Measurements from ENCODE around the gene CDH16.

CDH16 gene

GRCh38 chr16:66918355-66918754, 330 bp downstream of the CDH16 start:
- in situ Hi-C loops (cut with HindIII; ENCODE audit: low pct_ligation_motif_present, low sequenced_read_pairs), result no loop called here
- DNase-seq, result no peak
- Histone ChIP-seq H3K27me3 (replicated peaks) (peaks cover 8% of the 10 kb centered on the region), H3K4me3 (ENCODE audit: low read depth, low read length) (no peak overlapping the region), H3K27ac (no peak overlapping the region), H3K36me3 (replicated peaks) (no peaks in the 10 kb centered on the region)
- TF ChIP-seq, protein P1, sequence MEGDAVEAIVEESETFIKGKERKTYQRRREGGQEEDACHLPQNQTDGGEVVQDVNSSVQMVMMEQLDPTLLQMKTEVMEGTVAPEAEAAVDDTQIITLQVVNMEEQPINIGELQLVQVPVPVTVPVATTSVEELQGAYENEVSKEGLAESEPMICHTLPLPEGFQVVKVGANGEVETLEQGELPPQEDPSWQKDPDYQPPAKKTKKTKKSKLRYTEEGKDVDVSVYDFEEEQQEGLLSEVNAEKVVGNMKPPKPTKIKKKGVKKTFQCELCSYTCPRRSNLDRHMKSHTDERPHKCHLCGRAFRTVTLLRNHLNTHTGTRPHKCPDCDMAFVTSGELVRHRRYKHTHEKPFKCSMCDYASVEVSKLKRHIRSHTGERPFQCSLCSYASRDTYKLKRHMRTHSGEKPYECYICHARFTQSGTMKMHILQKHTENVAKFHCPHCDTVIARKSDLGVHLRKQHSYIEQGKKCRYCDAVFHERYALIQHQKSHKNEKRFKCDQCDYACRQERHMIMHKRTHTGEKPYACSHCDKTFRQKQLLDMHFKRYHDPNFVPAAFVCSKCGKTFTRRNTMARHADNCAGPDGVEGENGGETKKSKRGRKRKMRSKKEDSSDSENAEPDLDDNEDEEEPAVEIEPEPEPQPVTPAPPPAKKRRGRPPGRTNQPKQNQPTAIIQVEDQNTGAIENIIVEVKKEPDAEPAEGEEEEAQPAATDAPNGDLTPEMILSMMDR (IDR thresholded peaks at IDR 0.05; ENCODE audit: low read depth, low read length, missing control alignments), result no peak

DNA sequence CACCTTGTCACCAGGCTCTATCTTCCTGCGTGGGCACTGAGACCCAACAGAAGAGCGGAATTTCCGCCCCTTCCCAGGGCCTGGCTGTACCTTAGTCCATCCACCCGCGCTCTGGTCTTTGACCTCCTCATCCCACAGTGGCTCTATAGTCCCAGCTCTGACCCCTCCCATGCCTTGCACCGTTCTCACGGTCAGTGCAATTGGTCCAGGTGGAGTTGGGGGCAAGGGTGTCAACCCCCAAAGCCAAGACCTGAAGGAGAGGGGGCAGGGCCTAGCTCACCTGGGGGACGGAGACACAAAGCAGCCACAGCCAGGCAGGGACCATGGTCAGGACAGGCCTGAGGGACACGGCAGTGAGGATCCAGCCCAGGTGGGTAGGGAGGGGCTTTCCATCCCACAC, 944 bp downstream of the CDH16 start:
- TF ChIP-seq, protein P1 (IDR thresholded peaks at IDR 0.05; ENCODE audit: low read depth, low read length, missing control alignments), result no peak
- Histone ChIP-seq H3K27me3 (replicated peaks) (peaks cover 8% of the 10 kb centered on the region), H3K4me3 (ENCODE audit: low read depth, low read length) (no peak overlapping the region), H3K27ac (no peak overlapping the region), H3K36me3 (replicated peaks) (no peaks in the 10 kb centered on the region)
- no peak for DNase-seq
- in situ Hi-C loops (cut with HindIII; ENCODE audit: low pct_ligation_motif_present, low sequenced_read_pairs), result no loop called here

- TF ChIP-seq, protein P1 (IDR thresholded peaks at IDR 0.05; ENCODE audit: low read depth, low read length, missing control alignments), result no peak
- no peak overlapping the region for H3K4me3 ChIP-seq (ENCODE audit: low read depth, low read length)
- no peak overlapping the region for H3K27ac ChIP-seq
- H3K36me3 ChIP-seq (replicated peaks), result no peaks in the 10 kb centered on the region
- H3K27me3 ChIP-seq (replicated peaks), result peaks cover 8% of the 10 kb centered on the region
- in situ Hi-C loops (cut with HindIII; ENCODE audit: low pct_ligation_motif_present, low sequenced_read_pairs), result no loop called here
- DNase-seq, result no peak
These were observed 2.2 kb downstream of the CDH16 start for GRCh38 chr16:66916518-66916917.

DNA sequence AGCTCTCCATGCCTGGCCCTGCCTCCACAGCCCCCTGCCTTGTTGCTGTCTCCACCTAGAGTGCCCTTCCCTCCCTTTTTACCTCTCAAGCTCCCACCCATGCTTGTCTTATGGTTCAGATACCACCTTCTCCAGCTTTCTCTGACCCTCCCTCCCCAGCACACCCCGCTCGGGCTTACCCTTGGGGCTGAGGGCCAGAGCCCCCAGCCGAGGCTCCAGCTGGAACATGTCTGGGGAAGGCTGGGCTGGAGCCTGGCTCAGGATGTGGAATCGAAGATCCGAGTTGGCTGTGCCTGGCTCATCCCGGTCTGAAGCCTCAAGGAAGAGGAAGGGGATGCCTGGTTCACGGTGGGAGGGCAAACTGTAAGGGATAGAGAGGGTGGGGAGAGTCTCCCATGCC, 3.6 kb downstream of the CDH16 start:
- TF ChIP-seq, protein P1 (IDR thresholded peaks at IDR 0.05; ENCODE audit: low read depth, low read length, missing control alignments), result no peak
- Histone ChIP-seq H3K27me3 (replicated peaks) (peaks cover 5% of the 10 kb centered on the region), H3K4me3 (ENCODE audit: low read depth, low read length) (no peak overlapping the region), H3K36me3 (replicated peaks) (no peaks in the 10 kb centered on the region), H3K27ac (no peak overlapping the region)
- in situ Hi-C loops (cut with HindIII; ENCODE audit: low pct_ligation_motif_present, low sequenced_read_pairs), result no loop called here
- no peak for DNase-seq

DNA sequence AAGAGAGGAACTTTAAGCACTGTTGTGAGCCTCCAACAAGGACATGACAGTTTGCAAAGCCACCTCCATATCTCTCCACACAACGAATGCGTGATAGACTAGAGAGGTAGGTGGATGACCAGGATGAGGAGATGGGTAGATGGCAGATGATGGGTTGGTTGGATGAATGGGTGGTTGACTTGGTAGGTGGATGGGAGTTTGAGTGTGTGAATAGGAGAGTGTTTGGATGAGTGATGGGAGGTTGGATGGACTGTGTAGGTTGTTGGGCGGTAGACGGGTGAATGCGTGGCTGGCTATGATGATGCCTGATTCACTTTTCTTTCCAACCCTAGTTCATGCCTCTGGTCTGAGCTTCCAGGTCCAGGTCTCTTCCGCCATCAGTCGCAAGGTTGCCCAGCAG, 4.1 kb downstream of the CDH16 start:
- in situ Hi-C loops (cut with HindIII; ENCODE audit: low pct_ligation_motif_present, low sequenced_read_pairs), result no loop called here
- H3K4me3 ChIP-seq (ENCODE audit: low read depth, low read length), result no peak overlapping the region
- peaks cover 4% of the 10 kb centered on the region for H3K27me3 ChIP-seq (replicated peaks)
- no peak overlapping the region for H3K27ac ChIP-seq
- TF ChIP-seq, protein P1 (IDR thresholded peaks at IDR 0.05; ENCODE audit: low read depth, low read length, missing control alignments), result no peak
- DNase-seq, result no peak
- H3K36me3 ChIP-seq (replicated peaks), result no peaks in the 10 kb centered on the region

GRCh38 chr16:66913711-66914110, 5.0 kb downstream of the CDH16 start:
- H3K27me3 ChIP-seq (replicated peaks), result no peaks in the 10 kb centered on the region
- H3K36me3 ChIP-seq (replicated peaks), result no peaks in the 10 kb centered on the region
- TF ChIP-seq, protein P1 (IDR thresholded peaks at IDR 0.05; ENCODE audit: low read depth, low read length, missing control alignments), result no peak
- H3K4me3 ChIP-seq (ENCODE audit: low read depth, low read length), result no peak overlapping the region
- no peak for DNase-seq
- no peak overlapping the region for H3K27ac ChIP-seq
- in situ Hi-C loops (cut with HindIII; ENCODE audit: low pct_ligation_motif_present, low sequenced_read_pairs), result no loop called here
